NT2/D1 (cell line): Measurements from ENCODE around the gene OR52E6.

ENCODE experiments used
- DNase-seq: peaks from one replicate; pipeline ENCODE4 v3.0.0-alpha.2; 2011; ENCODE audit warnings: low read depth, low spot score
- H3K27me3 ChIP-seq: 2 replicates; pipeline ENCODE4 v1.6.0; 2011; ENCODE audit warnings: mild to moderate bottlenecking; ENCODE audit not compliant: insufficient read length, insufficient read depth
- H3K36me3 ChIP-seq: 2 replicates; pipeline ENCODE4 v1.6.1; 2011; ENCODE audit warnings: mild to moderate bottlenecking, low read length, mixed read lengths; ENCODE audit not compliant: insufficient read depth, insufficient read length
- H3K4me1 ChIP-seq: 2 replicates; pipeline ENCODE4 v1.5.1; 2011; ENCODE audit not compliant: insufficient read depth, insufficient read length
- H3K4me3 ChIP-seq: 2 replicates; pipeline ENCODE4 v1.5.1; 2011; ENCODE audit warnings: low read depth; ENCODE audit not compliant: insufficient read length
- H3K9ac ChIP-seq: 2 replicates; pipeline ENCODE4 v1.6.0; 2011; ENCODE audit warnings: low read depth; ENCODE audit not compliant: insufficient read length
- H3K9me3 ChIP-seq: 2 replicates; pipeline ENCODE4 v1.5.1; 2011; ENCODE audit warnings: mild to moderate bottlenecking, low read length; ENCODE audit not compliant: insufficient read depth
- SUZ12 ChIP-seq: IDR thresholded peaks from 2 replicates; pipeline ENCODE4 v1.6.1; 2011; ENCODE audit not compliant: insufficient read length, insufficient read depth; ENCODE audit errors: extremely low read depth
- YY1 ChIP-seq: IDR thresholded peaks from 2 replicates; pipeline ENCODE4 v1.6.1; 2011; ENCODE audit not compliant: insufficient read length, insufficient read depth
- ZNF274 ChIP-seq: IDR thresholded peaks from 2 replicates; pipeline ENCODE4 v1.6.1; 2011; ENCODE audit warnings: mild to moderate bottlenecking, low read depth, low read length

The OR52E6 gene

GRCh38 chr11:5796541-5796940 lies 45.2 kb downstream of the OR52E6 start:
- Histone ChIP-seq H3K9ac (no peak overlapping the region), H3K4me3 (no peak overlapping the region), H3K9me3 (no peaks in the 10 kb centered on the region), H3K36me3 (no peaks in the 10 kb centered on the region), H3K4me1 (no peaks in the 10 kb centered on the region), H3K27me3 (no peaks in the 10 kb centered on the region)
- no peak for DNase-seq
- TF ChIP-seq SUZ12: no peak
- no peak for TF ChIP-seq ZNF274
- no peak for TF ChIP-seq YY1

GRCh38 chr11:5791165-5791564 lies 50.5 kb downstream of the OR52E6 start, which contains the start of gene OR52N1:
TSS of gene OR52N1 (minus strand) at chr11:5791265. CDS start at chr11:5788816, 2,449 bp downstream.
- no peak for DNase-seq
- H3K27me3 ChIP-seq: no peaks in the 10 kb centered on the region
- TF ChIP-seq ZNF274 (no peak), SUZ12 (no peak), YY1 (no peak)
- no peaks in the 10 kb centered on the region for H3K36me3 ChIP-seq
- no peak within 1 kb of the TSS for H3K9ac ChIP-seq
- no peaks in the 10 kb centered on the region for H3K9me3 ChIP-seq
- H3K4me1 ChIP-seq: no peaks in the 10 kb centered on the region
- no peak within 1 kb of the TSS for H3K4me3 ChIP-seq
